SJCRH30 (cell line): ENCODE results near the gene PKDCC. TPM values are rescaled to one million over a fixed set of nuclear protein-coding genes. Genes with fewer than 3 reads are reported as not detected.

Source experiments
- DNase-seq, 2 experiments: peaks; one replicate each; pipeline ENCODE4 v3.0.0-alpha.2; 2015 to 2020
- H3K27ac ChIP-seq: fragments of 250-450 bp; sonication (Bioruptor Pico); 2 replicates; pipeline ENCODE4 v1.5.1; 2020; ENCODE audit warnings: mild to moderate bottlenecking, moderate library complexity
- H3K27me3 ChIP-seq: fragments of 250-450 bp; sonication (Bioruptor Pico); 2 replicates; pipeline ENCODE4 v1.5.1; 2020; ENCODE audit warnings: mild to moderate bottlenecking, moderate library complexity
- H3K36me3 ChIP-seq: fragments of 250-450 bp; sonication (Bioruptor Pico); 2 replicates; pipeline ENCODE4 v1.5.1; 2020; ENCODE audit warnings: mild to moderate bottlenecking, moderate library complexity
- H3K4me1 ChIP-seq: fragments of 250-450 bp; sonication (Bioruptor Pico); 2 replicates; pipeline ENCODE4 v1.5.1; 2020; ENCODE audit warnings: mild to moderate bottlenecking, moderate library complexity
- H3K4me3 ChIP-seq: fragments of 250-450 bp; sonication (Bioruptor Pico); 2 replicates; pipeline ENCODE4 v1.5.1; 2020; ENCODE audit warnings: mild to moderate bottlenecking, moderate library complexity
- H3K9me3 ChIP-seq: fragments of 250-450 bp; sonication (Bioruptor Pico); replicated peaks from 2 replicates; pipeline ENCODE4 v1.5.1; 2020; ENCODE audit warnings: mild to moderate bottlenecking, moderate library complexity
- total RNA-seq: library from RNA; depleted of rRNA; stranded (reverse); fragments of >200 nt; shearing (Covaris generic); gene quantifications from 2 replicates; pipeline ENCODE4 v1.2.3, GENCODE V29; 2014; rRNA removed

PKDCC gene
- total RNA-seq, 1 experiment from 2014 or later: 361 TPM

DNA sequence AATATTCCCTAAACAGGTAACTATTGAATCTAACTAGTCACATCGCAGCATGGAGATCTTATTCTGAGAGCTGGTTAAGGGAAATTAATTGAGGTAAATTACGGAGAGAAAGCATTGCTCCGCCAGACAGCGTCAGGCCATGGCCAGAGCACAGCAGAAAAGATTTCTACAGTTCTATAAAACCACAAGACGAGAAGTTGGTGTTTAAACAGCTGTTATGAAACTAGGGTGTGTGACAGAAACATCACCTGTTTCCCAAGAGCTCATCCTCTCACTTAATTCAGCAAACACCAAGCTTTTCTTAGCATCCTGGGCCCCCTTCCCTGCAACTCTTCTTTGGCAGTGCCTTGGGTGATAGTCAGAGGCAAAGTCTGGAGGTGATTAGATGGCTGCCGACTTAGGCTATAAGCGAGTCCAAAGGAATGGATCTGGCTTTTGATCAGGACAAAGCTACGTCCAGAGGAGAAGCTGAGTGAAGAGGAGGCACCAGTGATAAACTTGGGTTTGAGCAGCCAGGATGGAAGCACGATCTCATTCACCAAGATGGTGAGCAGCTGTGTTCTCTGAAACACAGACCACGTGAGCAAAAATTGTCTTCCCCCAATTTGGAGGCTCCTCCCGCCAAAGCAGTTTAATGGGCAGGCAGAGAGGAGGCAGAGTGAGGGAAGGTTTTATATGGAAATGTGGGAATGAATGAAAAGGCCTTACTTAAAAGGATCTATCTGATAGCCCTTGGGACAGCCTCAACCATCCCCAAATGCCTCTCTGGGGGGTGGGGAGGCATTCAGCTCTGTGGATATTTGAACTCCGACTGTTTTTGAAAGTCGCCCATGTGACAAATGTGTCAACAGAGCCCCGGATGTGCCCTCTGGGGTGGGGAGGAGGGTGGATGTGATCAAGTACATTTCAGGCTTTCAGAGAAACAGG is 57.8 kb downstream of the PKDCC start:
- Histone ChIP-seq H3K27ac (peak overlapping the region; percentile 70), H3K9me3 (no peaks in the 10 kb centered on the region), H3K4me3 (peak overlapping the region; percentile 37), H3K27me3 (no peaks in the 10 kb centered on the region), H3K4me1 (peaks cover 30% of the 10 kb centered on the region), H3K36me3 (no peaks in the 10 kb centered on the region)
- DNase-seq: peak; percentile 73 to 87

DNA sequence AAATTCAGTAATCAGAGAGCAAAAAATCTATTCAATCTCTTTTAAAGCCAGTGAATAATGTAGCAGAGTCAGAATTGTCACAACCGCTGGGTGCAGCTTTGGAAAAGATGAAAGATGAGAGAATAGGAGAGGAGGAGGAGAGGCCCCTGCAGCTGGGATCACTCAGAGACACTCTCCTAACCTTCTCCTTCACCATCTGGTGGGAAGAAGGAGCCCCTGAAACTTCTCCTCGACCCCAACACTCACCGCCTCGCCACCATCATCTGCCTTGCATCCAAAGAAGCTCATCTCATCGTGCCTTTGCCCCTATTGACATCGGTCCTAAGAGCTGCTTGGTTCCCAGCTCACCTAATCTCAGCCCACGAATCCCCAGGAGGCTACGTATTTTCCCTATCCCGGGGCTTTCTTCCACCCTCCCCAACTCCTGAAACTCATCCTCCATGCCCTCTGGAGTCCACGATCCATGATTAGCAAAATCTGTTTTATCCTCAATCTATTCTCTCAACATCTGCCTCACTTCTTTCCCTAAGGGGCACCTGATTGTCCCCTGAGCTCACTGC is 58.5 kb downstream of the PKDCC start:
- DNase-seq: no peak
- Histone ChIP-seq H3K27me3 (no peaks in the 10 kb centered on the region), H3K4me3 (peak overlapping the region; percentile 37), H3K36me3 (no peaks in the 10 kb centered on the region), H3K9me3 (no peaks in the 10 kb centered on the region), H3K27ac (peak overlapping the region; percentile 70), H3K4me1 (peaks cover 30% of the 10 kb centered on the region)

DNA sequence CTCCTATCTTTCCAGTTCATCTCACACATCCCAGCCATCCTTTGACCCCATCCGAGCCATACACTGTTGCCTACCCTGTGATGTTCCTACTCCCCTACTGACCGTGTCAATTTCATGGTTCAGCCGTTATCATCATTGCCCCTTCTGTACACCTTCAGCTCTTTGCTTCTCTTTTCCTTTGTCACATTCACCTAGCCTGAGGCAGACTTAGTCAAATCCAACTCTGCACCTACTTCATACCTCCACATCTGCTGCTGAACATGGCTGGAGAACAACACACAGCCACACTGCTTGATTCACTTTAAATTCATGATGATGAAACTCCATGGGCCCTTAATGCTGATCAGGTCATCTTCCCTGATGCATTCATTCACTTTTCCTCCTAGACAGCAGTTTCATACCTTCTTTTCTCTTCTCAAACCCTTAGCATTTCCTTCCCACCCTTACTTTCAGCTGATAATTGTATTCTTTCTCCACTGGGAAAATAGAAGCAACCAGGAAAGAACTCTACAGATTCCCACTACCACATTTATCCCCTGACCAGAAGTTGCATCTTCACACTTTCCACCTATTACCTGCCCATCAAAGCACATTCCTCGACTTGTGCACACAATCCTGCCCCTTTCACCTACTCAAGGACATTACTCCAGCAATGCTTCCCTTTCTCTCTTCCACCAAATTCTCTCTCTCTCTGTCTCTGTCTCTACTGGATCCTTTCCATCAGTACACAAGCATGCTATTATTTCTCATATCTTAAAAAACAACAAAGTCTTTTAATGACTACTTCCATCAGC is 59.6 kb downstream of the PKDCC start:
- H3K27me3 ChIP-seq: no peaks in the 10 kb centered on the region
- DNase-seq: no peak
- no peaks in the 10 kb centered on the region for H3K9me3 ChIP-seq
- no peak overlapping the region for H3K4me3 ChIP-seq
- H3K36me3 ChIP-seq: no peaks in the 10 kb centered on the region
- H3K4me1 ChIP-seq: peaks cover 23% of the 10 kb centered on the region
- H3K27ac ChIP-seq: no peak overlapping the region

Other genes starting within 250 kb of the PKDCC start
- 117 and 128 TPM in 2 replicates for gene EML4, start 121.3 kb downstream of the PKDCC start, total RNA-seq